Lower lobe of right lung (tissue), 2 donors: ENCODE results near the gene PLXNA4. TPM values are rescaled to one million over a fixed set of nuclear protein-coding genes. Genes with fewer than 3 reads are reported as not detected.

ENCODE experiments used
- ATAC-seq, 2 donors: fragments of 200-7000 bp; cut with Tn5 transposase; one replicate each; pipeline ENCODE4 v1.9.1; 2020 to 2022; ENCODE audit warnings: mild to moderate bottlenecking in 2 of 2, moderate library complexity in 2 of 2
- DNase-seq: peaks from one replicate; pipeline ENCODE4 v3.0.0-alpha.2; 2020
- H3K27ac ChIP-seq: fragments of 200-600 bp; one replicate; pipeline ENCODE4 v1.8.0; 2022
- H3K27me3 ChIP-seq: fragments of 200-600 bp; one replicate; pipeline ENCODE4 v1.8.0; 2022; ENCODE audit warnings: low read depth
- H3K36me3 ChIP-seq: fragments of 200-600 bp; one replicate; pipeline ENCODE4 v1.8.0; 2022; ENCODE audit warnings: mild to moderate bottlenecking
- H3K4me1 ChIP-seq: fragments of 200-600 bp; one replicate; pipeline ENCODE4 v1.8.0; 2022
- H3K4me3 ChIP-seq: fragments of 200-600 bp; one replicate; pipeline ENCODE4 v1.8.0; 2022; ENCODE audit warnings: mild to moderate bottlenecking
- H3K9me3 ChIP-seq: fragments of 200-600 bp; one replicate; pipeline ENCODE4 v1.8.0; 2022
- intact Hi-C: fragments of 100-400 bp; cut with DNase I; formaldehyde crosslinking; loops from one replicate; pipeline ENCODE4 v1.11.0; 2022
- total RNA-seq: library from RNA; stranded (reverse); fragmentation: NEBNext Ultra II Directional; extraction: Animal tissue kit (Norgen Biotek cat#: 25700); gene quantifications from one replicate; pipeline ENCODE4 v1.2.1, GENCODE V29; 2021
- TF ChIP-seq, protein P1 (sequence below): fragments of 200-600 bp; IDR thresholded peaks from one replicate; pipeline ENCODE4 v1.8.0; 2022; ENCODE audit warnings: antibody characterized with exemption, mild to moderate bottlenecking
- donor health status: DM: no; HTN: yes; CAD: no; lungs with severe emphysema.

PLXNA4 gene
- total RNA-seq, 1 donor from 2014 or later, result 4.3 TPM

DNA sequence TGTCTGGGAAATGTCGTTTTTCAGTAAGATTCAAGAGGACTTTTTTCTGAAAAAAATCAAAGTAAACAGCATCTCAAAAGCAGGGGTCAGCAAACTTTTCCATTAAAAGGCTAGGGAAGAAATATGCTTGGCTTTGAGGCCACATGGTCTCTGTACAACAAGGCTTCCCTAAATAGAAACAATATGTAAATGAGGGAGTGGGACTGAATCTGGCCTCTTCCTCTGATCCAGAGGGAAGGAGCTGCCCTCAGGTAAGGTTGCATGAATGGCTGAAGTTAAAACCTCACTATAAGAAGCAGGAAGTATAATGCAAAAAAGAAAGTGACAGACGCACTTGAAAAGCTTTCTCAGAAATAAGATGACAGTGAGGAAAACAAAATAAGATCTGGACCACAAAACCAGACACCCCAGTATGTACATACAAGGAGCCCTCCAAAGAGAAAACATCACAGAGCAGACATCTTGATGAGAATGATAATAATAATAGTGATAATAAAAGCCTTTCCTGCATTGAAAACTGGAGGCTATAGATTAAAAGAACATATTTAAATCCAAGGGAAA, 115.2 kb downstream of the PLXNA4 start:
- DNase-seq, result no peak

DNA sequence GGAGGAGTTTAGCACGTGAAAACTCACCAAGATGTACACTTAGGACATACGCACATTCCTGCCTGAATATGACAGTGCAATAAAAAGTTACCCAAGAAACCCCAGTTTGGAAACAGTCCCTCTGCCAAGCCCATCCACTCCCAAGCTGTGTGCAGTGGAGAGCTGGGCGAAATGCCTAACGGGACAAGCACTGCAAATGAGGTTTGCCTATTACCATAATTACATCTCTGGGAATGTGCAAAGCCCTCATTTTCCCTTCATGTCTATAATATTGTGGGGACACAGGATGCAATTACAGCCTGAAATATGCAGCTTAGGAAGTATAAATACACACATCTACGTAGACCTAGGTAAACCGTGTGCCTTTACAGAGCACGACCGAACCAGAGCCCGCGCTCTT, 117.5 kb downstream of the PLXNA4 start:
- no peak overlapping the region for H3K4me3 ChIP-seq
- TF ChIP-seq, protein P1, sequence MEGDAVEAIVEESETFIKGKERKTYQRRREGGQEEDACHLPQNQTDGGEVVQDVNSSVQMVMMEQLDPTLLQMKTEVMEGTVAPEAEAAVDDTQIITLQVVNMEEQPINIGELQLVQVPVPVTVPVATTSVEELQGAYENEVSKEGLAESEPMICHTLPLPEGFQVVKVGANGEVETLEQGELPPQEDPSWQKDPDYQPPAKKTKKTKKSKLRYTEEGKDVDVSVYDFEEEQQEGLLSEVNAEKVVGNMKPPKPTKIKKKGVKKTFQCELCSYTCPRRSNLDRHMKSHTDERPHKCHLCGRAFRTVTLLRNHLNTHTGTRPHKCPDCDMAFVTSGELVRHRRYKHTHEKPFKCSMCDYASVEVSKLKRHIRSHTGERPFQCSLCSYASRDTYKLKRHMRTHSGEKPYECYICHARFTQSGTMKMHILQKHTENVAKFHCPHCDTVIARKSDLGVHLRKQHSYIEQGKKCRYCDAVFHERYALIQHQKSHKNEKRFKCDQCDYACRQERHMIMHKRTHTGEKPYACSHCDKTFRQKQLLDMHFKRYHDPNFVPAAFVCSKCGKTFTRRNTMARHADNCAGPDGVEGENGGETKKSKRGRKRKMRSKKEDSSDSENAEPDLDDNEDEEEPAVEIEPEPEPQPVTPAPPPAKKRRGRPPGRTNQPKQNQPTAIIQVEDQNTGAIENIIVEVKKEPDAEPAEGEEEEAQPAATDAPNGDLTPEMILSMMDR, result no peak
- no peaks in the 10 kb centered on the region for H3K4me1 ChIP-seq
- no peaks in the 10 kb centered on the region for H3K27me3 ChIP-seq
- no peak overlapping the region for H3K27ac ChIP-seq
- DNase-seq (no peak), ATAC-seq (no peak)
- H3K9me3 ChIP-seq, result no peaks in the 10 kb centered on the region
- no peaks in the 10 kb centered on the region for H3K36me3 ChIP-seq
- intact Hi-C loops, result no loop called here

More for the DNA sequence above, 115.2 kb downstream of the PLXNA4 start:
- Histone ChIP-seq H3K36me3 (no peaks in the 10 kb centered on the region), H3K27ac (no peak overlapping the region), H3K9me3 (no peaks in the 10 kb centered on the region), H3K4me3 (no peak overlapping the region), H3K27me3 (no peaks in the 10 kb centered on the region), H3K4me1 (no peaks in the 10 kb centered on the region)
- intact Hi-C loops, result no loop called here
- TF ChIP-seq, protein P1, result no peak
- ATAC-seq, result no peak

DNA sequence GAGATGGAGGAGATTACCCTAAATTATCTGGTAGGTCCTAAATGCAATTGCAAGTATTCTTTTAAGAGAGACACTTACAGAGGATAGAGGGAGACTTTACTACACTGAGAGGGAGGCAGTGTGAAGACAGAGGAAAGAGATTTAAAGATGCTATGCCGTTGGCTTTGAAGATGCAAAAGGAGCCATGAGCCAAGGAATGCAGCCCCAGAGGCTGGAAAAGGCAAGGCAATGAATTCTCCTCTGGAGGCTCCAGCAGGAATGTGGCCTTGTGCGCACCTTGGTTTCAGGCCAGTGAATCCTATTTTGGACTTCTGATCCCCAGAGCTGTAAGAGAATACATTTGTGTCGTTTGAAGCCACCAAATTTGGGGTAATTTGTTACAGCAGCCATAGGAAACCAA, 118.6 kb downstream of the PLXNA4 start:
- H3K9me3 ChIP-seq, result no peaks in the 10 kb centered on the region
- DNase-seq (no peak), ATAC-seq (no peak)
- no peak overlapping the region for H3K4me3 ChIP-seq
- intact Hi-C loops, result no loop called here
- TF ChIP-seq, protein P1, result no peak
- no peak overlapping the region for H3K27ac ChIP-seq
- no peaks in the 10 kb centered on the region for H3K4me1 ChIP-seq
- no peaks in the 10 kb centered on the region for H3K27me3 ChIP-seq
- H3K36me3 ChIP-seq, result no peaks in the 10 kb centered on the region

DNA sequence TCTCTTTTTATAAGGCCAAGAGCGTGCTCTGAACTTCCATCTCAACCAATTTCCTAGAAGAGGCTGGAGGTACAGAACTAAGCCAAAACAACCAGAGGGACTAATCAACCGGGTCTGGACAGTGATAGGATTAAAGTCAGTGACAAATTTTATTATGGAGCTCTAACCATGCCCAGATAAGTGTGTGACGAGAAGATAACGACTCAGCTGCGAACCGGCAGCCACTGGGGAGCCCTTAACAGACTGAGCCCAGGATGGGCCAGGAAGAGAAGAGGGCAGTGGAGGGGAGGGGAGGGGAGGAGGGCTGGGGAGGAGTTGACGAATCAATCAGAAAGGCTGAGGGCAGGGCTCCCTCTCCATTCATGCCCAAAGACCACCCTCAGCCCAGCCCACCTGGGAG, 119.9 kb downstream of the PLXNA4 start:
- TF ChIP-seq, protein P1, result no peak
- ATAC-seq, result no peak
- no peak for DNase-seq
- Histone ChIP-seq H3K27me3 (no peaks in the 10 kb centered on the region), H3K4me3 (no peak overlapping the region), H3K9me3 (no peaks in the 10 kb centered on the region), H3K36me3 (no peaks in the 10 kb centered on the region), H3K27ac (no peak overlapping the region), H3K4me1 (no peaks in the 10 kb centered on the region)
- intact Hi-C loops, result no loop called here

DNA sequence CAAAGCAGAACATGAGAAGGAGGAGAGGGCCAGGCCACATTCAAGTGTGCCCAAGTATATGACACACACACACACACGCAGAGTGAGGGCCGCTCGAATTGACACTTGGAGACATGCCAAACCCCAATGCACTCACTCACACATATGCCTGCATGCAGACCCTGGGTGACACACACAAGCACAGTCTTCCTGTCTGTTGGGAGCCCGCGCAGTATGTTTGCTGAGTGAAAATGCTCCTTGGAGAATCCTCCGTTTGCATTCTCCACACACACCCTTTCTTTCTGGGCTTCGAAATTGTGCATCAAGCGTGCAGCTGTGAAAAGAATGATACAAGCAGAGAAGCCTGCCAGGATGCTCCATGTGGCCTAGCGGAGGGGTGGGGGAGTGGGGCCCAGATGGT, 120.9 kb downstream of the PLXNA4 start:
- no peaks in the 10 kb centered on the region for H3K27me3 ChIP-seq
- no peak overlapping the region for H3K4me3 ChIP-seq
- intact Hi-C loops, result no loop called here
- DNase-seq (no peak), ATAC-seq (no peak)
- H3K4me1 ChIP-seq, result no peaks in the 10 kb centered on the region
- TF ChIP-seq, protein P1, result no peak
- no peaks in the 10 kb centered on the region for H3K36me3 ChIP-seq
- H3K9me3 ChIP-seq, result no peaks in the 10 kb centered on the region
- no peak overlapping the region for H3K27ac ChIP-seq
